MM.1S (cell line): ENCODE measurements around the gene FZD1.

Source experiments
- CTCF ChIP-seq: fragments of 300-600 bp; sonication (generic); IDR thresholded peaks from 2 replicates; pipeline ENCODE4 v1.5.1; 2016; ENCODE audit warnings: antibody characterized with exemption, low read length, mixed read lengths
- EZH2 ChIP-seq: fragments of 300-600 bp; sonication (generic); optimal IDR thresholded peaks from 2 replicates; pipeline ENCODE3; 2017; ENCODE audit warnings: low read depth, mild to moderate bottlenecking, antibody characterized with exemption, low read length, mixed read lengths

GRCh38 chr7:91291902-91292301, 27.7 kb downstream of the FZD1 start:
- TF ChIP-seq CTCF (no peak), EZH2 (no peak)
